Neutrophil (primary cell): ENCODE measurements around the gene RAD51B.

Source experiments
- H3K27ac ChIP-seq: fragments of 200-600 bp; sonication (generic); 2 replicates; pipeline ENCODE4 v1.5.1; 2016; ENCODE audit warnings: mild to moderate bottlenecking, moderate library complexity
- H3K27me3 ChIP-seq: fragments of 200-600 bp; sonication (generic); 2 replicates; pipeline ENCODE4 v1.6.0; 2016; ENCODE audit warnings: mild to moderate bottlenecking
- H3K36me3 ChIP-seq: fragments of 200-600 bp; sonication (generic); 2 replicates; pipeline ENCODE4 v1.5.1; 2017
- H3K4me1 ChIP-seq, 2 experiments: fragments of 200-600 bp in 1 of 2; sonication (generic) in 1 of 2; 1 replicate in 1 of 2; 2 replicates in 1 of 2; pipeline versions ENCODE4 v1.5.1 to v1.6.1; 2013 to 2016; ENCODE audit warnings: low read depth in 1 of 2, low read length in 1 of 2, mild to moderate bottlenecking in 1 of 2, moderate library complexity in 1 of 2; ENCODE audit not compliant: control insufficient read depth in 1 of 2, insufficient read depth in 1 of 2
- H3K4me3 ChIP-seq, 2 experiments: fragments of 200-600 bp in 1 of 2; sonication (generic) in 1 of 2; 1 replicate in 1 of 2; 2 replicates in 1 of 2; pipeline ENCODE4 v1.5.1; 2013 to 2016; ENCODE audit warnings: low read depth in 1 of 2, low read length in 1 of 2, mild to moderate bottlenecking in 1 of 2, moderate library complexity in 1 of 2
- H3K9me3 ChIP-seq: fragments of 200-600 bp; sonication (generic); 2 replicates; pipeline ENCODE4 v1.5.1; 2016
- TF ChIP-seq, protein P1 (sequence below): fragments of 200-600 bp; sonication (generic); IDR thresholded peaks from 2 replicates; pipeline ENCODE4 v1.5.1; 2016; ENCODE audit warnings: antibody characterized with exemption

The RAD51B gene

DNA sequence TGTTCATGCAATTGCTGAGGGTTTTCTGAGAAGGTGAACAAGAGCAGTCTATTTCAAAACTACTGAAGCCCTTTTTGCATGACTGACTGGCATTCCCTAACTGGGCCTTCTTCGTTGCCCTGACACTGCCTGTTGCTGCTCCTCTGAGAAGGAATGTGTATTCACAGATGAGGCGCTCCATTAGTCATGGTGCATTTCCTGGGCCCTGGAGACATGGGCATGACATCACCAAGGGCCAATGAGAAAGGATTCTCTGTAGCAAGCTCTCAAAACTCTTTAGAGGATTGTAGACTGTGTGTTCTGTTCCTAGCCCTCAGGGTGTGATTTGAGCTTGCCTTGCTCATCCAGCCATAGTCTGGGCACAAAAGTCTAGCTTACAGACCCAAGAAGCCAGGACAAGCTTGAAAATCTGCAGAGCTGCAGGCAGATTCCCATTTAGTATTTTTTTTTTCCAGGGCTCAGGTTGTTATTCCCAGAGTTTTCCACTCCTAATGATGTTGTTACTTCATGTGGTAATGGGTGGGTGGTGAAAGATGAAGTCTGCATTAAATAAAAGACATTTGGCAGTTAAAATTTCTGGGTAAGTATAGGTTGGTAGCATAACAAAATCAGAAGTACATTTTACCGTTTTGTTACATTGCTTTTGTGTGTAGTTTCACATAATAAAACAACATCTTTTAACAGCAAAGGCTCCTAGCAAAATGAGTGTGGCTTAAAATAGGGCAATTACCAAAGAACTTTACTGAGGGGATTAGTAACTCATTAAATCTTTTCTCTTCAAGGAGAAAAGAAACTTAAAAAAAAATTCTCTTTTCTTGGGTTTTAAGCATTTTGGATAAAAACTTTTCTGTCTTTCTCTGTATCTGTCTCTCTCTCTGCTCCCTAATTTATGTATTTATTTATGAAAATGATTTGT is 318.4 kb downstream of the RAD51B start:
- Histone ChIP-seq H3K27ac (no peak overlapping the region), H3K4me3 (no peak overlapping the region), H3K9me3 (no peaks in the 10 kb centered on the region), H3K4me1 (no peaks in the 10 kb centered on the region), H3K27me3 (no peaks in the 10 kb centered on the region), H3K36me3 (no peaks in the 10 kb centered on the region)
- TF ChIP-seq, protein P1, sequence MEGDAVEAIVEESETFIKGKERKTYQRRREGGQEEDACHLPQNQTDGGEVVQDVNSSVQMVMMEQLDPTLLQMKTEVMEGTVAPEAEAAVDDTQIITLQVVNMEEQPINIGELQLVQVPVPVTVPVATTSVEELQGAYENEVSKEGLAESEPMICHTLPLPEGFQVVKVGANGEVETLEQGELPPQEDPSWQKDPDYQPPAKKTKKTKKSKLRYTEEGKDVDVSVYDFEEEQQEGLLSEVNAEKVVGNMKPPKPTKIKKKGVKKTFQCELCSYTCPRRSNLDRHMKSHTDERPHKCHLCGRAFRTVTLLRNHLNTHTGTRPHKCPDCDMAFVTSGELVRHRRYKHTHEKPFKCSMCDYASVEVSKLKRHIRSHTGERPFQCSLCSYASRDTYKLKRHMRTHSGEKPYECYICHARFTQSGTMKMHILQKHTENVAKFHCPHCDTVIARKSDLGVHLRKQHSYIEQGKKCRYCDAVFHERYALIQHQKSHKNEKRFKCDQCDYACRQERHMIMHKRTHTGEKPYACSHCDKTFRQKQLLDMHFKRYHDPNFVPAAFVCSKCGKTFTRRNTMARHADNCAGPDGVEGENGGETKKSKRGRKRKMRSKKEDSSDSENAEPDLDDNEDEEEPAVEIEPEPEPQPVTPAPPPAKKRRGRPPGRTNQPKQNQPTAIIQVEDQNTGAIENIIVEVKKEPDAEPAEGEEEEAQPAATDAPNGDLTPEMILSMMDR: no peak

DNA sequence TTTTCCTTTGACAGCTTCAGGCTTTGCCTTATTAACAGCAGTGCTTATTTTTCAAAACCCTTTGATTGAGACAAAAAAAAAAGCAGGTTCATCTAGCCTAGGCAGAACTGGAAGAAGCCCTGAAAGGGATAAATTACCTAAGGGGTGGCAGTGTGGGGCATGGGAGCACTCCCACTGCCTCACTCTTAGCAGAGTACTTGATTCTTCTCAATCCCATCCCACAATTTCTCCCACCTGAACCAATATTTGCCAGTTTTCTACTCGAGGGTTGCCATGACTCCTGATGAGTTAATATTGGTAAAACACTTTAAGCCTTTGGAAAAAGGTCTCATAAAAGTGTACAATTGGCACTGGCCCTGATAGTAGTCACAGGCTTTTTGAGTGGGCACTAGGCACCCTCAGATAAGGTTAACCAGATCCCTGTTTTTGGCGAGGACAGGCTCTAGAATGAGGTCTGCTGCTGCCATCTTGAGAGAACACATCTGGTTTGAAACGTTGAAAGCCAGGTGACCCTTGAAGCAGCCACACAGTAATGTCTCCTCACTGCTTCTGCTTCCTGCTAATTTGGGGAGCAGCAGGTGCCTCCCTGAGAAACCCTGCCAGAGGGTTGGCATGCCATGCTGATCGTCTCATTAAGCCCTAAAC is 320.0 kb downstream of the RAD51B start:
- no peaks in the 10 kb centered on the region for H3K9me3 ChIP-seq
- no peaks in the 10 kb centered on the region for H3K36me3 ChIP-seq
- H3K4me1 ChIP-seq: no peaks in the 10 kb centered on the region
- no peak overlapping the region for H3K27ac ChIP-seq
- no peak overlapping the region for H3K4me3 ChIP-seq
- no peaks in the 10 kb centered on the region for H3K27me3 ChIP-seq
- TF ChIP-seq, protein P1: no peak

DNA sequence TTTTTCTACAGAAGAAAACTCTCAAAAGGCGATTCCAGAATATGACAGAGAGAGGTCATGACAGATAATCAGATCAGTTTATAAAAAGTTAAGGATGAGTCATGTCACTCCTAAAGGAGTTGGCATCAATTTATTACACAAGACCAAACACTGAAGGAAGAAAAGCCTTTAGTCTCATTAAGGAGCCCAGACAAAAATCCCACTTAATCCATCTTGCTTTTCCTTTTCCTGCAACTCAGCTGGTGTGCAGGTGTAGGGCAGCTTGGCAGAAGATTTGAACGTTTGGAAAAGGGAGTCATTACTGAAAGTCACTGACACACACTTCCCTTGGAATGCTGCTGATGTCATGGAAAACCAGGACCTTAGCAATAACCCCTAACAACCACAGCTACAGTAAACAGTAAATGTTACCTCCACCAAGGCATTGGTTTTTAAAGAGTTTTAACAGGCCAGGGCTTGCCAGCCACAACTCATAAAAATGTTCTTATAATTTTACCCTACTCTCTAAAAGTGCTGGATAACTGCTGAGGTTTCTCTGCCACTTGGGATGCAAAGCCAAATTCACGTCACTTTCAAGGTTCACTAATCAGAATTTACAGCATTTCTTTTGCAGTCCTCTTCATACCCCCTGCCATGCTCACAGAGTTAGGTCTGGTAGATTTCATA is 320.6 kb downstream of the RAD51B start:
- TF ChIP-seq, protein P1: no peak

DNA sequence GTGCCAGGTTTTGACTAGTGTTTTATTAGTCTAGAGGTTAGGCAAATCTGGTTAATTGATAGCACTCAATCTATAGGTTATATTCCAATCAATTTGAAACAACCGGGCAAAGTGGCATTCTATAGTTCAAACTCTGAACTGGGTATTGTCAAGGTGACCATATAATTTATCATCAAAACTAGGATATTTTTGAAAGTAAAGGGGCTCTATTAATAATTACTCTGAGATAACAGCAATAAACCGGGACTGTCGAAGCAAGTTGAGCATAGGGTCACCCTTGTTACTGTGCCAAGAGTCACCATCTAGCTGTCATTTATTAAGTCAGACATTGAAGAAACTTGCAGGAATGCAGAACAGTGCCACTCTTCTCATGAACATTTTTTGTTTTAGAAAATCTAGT is 321.2 kb downstream of the RAD51B start:
- H3K4me1 ChIP-seq: no peaks in the 10 kb centered on the region
- no peak overlapping the region for H3K27ac ChIP-seq
- H3K27me3 ChIP-seq: no peaks in the 10 kb centered on the region
- H3K9me3 ChIP-seq: no peaks in the 10 kb centered on the region
- H3K4me3 ChIP-seq: no peak overlapping the region
- H3K36me3 ChIP-seq: no peaks in the 10 kb centered on the region
- TF ChIP-seq, protein P1: no peak

More for the DNA sequence above, 320.6 kb downstream of the RAD51B start:
- Histone ChIP-seq H3K9me3 (no peaks in the 10 kb centered on the region), H3K27ac (no peak overlapping the region), H3K4me1 (no peaks in the 10 kb centered on the region), H3K27me3 (no peaks in the 10 kb centered on the region), H3K4me3 (no peak overlapping the region), H3K36me3 (no peaks in the 10 kb centered on the region)

DNA sequence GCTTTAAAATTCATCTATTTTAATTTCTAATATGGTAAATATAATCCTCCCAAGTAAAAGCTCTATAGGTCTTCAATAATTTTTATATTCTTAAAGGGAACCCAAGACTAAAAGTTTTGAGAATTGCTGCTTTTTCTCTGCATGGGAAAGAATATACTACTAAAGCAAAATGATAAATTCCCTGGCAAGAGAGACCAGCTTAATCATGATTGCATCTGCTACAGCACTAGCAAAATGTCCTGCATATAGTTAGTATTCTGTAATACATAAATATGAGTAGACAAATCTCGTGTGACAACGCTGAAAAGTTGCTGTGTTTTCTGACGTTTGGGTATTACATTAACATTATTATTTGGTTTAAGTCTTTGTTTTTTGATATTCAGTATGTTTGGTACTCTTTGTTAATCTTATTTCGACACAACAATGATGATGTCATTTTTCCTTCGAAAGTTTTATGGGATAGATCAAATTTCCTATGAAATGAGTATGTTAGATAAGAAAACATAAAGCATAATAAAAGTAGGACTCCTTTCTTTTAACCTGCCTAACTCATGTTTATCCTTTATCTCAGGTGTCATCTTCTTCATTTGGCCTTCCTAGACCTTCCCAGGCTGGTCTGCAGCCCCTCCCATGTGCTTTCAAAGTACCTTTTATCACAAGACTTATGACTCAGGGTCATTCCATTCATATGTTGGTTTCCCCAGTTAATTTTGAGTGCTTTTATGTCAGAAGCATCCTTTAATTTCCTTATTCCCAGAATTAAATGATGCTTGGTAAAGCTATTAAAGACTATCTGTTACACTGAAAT is 321.9 kb downstream of the RAD51B start:
- Histone ChIP-seq H3K36me3 (no peaks in the 10 kb centered on the region), H3K9me3 (no peaks in the 10 kb centered on the region), H3K27ac (no peak overlapping the region), H3K27me3 (no peaks in the 10 kb centered on the region), H3K4me3 (no peak overlapping the region), H3K4me1 (no peaks in the 10 kb centered on the region)
- TF ChIP-seq, protein P1: no peak
